ENCODE results near the gene SERP2. TPM values are rescaled to one million over a fixed set of nuclear protein-coding genes. Genes with fewer than 3 reads are reported as not detected.

The SERP2 gene
- total RNA-seq, 1 donor: 5.8 TPM

DNA sequence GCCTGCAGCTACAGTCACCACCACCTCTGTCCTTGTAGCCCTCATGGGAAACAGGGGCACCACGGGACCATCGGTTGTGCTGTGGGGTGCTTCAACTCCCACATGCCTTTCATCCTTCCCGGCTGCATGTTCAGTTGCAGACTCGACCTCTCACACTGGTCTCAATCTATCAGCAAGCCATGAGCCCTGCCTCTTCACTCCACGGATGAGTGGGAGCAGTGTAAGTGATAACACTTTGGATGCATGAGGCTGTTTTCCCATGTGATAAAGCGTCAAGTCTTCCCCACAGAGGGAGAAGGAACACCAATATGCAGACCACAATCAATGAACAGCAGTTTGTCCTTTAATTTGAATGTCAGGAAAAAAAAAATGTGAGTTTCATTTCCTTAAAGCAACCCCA lies 12.2 kb downstream of the SERP2 start:
- Histone ChIP-seq H2AFZ (ENCODE audit: low read length) (no peak overlapping the region), H3K27ac (ENCODE audit: low read depth, low read length) (no peak overlapping the region), H3K4me2 (ENCODE audit: insufficient read depth, low read length) (no peak overlapping the region), H3K9me3 (ENCODE audit: low read depth, low read length) (no peaks in the 10 kb centered on the region), H3K36me3 (ENCODE audit: insufficient read depth, low read length) (no peaks in the 10 kb centered on the region), H4K20me1 (ENCODE audit: insufficient read depth, low read length) (no peaks in the 10 kb centered on the region), H3K79me2 (ENCODE audit: insufficient read depth, low read length) (no peaks in the 10 kb centered on the region), H3K27me3 (ENCODE audit: insufficient read depth, low read length) (no peaks in the 10 kb centered on the region), H3K4me1 (ENCODE audit: insufficient read depth, low read length) (peaks cover 1% of the 10 kb centered on the region), H3K4me3 (ENCODE audit: insufficient read depth, low read length) (no peak overlapping the region)
- TF ChIP-seq, protein P1, sequence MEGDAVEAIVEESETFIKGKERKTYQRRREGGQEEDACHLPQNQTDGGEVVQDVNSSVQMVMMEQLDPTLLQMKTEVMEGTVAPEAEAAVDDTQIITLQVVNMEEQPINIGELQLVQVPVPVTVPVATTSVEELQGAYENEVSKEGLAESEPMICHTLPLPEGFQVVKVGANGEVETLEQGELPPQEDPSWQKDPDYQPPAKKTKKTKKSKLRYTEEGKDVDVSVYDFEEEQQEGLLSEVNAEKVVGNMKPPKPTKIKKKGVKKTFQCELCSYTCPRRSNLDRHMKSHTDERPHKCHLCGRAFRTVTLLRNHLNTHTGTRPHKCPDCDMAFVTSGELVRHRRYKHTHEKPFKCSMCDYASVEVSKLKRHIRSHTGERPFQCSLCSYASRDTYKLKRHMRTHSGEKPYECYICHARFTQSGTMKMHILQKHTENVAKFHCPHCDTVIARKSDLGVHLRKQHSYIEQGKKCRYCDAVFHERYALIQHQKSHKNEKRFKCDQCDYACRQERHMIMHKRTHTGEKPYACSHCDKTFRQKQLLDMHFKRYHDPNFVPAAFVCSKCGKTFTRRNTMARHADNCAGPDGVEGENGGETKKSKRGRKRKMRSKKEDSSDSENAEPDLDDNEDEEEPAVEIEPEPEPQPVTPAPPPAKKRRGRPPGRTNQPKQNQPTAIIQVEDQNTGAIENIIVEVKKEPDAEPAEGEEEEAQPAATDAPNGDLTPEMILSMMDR (IDR thresholded peaks at IDR 0.05; ENCODE audit: extremely low read depth, low read depth, low read length): no peak
- no peak for DNase-seq (ENCODE audit: insufficient read length, low spot score, missing footprints)

DNA sequence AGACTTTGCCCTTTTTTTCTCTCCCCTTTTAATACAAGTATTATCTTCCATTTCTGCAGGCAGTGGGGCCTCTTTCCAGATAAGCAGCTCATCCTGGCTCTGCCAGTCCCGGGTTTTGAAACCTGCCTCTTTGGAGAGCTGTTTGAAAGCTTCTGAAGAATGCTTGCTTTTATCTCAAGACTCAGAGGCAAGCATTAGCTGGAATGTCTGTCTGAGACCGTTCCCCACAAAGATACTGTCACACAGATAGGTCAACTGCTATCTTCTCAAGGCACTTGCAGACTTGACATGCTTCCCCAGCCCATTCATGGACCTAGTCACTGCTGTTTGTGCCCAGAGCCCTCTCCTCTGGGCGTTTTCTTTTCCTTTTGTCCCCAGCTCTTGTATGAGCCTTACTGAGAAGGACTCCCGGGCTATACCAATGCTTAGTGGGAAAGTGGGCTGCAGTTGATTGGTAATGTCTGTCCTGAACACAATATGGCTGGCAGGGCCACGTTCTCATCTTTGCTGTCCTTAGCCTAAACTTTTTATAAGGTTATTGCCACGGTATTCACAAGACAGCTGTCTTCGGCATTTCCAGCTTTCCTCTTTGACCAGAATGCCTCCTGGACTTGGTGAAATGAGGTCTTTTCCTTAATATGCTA lies 13.4 kb downstream of the SERP2 start:
- Histone ChIP-seq H4K20me1 (ENCODE audit: insufficient read depth, low read length) (no peaks in the 10 kb centered on the region), H2AFZ (ENCODE audit: low read length) (no peak overlapping the region), H3K4me2 (ENCODE audit: insufficient read depth, low read length) (no peak overlapping the region), H3K9me3 (ENCODE audit: low read depth, low read length) (no peaks in the 10 kb centered on the region), H3K4me1 (ENCODE audit: insufficient read depth, low read length) (no peaks in the 10 kb centered on the region), H3K79me2 (ENCODE audit: insufficient read depth, low read length) (no peaks in the 10 kb centered on the region), H3K27me3 (ENCODE audit: insufficient read depth, low read length) (no peaks in the 10 kb centered on the region), H3K36me3 (ENCODE audit: insufficient read depth, low read length) (no peaks in the 10 kb centered on the region), H3K27ac (ENCODE audit: low read depth, low read length) (no peak overlapping the region), H3K4me3 (ENCODE audit: insufficient read depth, low read length) (no peak overlapping the region)
- TF ChIP-seq, protein P1 (IDR thresholded peaks at IDR 0.05; ENCODE audit: extremely low read depth, low read depth, low read length): no peak
- no peak for DNase-seq (ENCODE audit: insufficient read length, low spot score, missing footprints)

DNA sequence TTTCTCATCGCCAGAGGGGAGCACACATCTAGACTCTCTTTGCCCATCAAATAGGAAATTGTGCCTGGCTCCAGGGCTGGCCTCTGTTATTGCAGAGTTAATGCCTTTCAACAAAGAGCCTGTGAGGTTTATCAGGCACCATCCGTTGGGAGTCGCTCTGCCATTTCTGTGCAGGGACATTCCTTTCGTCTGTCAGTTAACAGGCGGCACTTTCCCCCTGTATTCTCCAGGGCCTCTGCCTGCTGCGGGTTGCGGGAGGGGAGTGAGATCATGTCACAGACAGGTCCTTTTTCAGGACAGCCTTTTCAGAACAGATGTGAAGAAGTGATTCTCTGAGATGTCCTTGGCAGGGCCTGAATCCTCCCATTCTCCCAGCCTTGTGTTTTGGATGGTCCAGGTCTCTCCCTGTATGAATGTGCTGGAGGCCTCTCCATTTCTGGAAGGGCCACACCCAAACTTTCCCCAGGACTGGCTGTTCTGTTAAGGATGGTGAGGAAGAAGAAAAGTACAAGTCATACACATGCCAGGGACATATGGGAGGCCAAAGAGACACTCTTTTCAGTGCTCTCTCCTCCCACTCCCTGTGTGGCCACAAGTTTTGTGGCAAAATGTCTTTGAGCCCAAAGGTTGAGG lies 14.9 kb downstream of the SERP2 start:
- H3K9me3 ChIP-seq (ENCODE audit: low read depth, low read length): no peaks in the 10 kb centered on the region
- DNase-seq (ENCODE audit: insufficient read length, low spot score, missing footprints): no peak
- H3K36me3 ChIP-seq (ENCODE audit: insufficient read depth, low read length): no peaks in the 10 kb centered on the region
- no peaks in the 10 kb centered on the region for H3K4me1 ChIP-seq (ENCODE audit: insufficient read depth, low read length)
- H3K79me2 ChIP-seq (ENCODE audit: insufficient read depth, low read length): no peaks in the 10 kb centered on the region
- no peak overlapping the region for H3K4me2 ChIP-seq (ENCODE audit: insufficient read depth, low read length)
- TF ChIP-seq, protein P1 (IDR thresholded peaks at IDR 0.05; ENCODE audit: extremely low read depth, low read depth, low read length): no peak
- no peaks in the 10 kb centered on the region for H4K20me1 ChIP-seq (ENCODE audit: insufficient read depth, low read length)
- H3K27ac ChIP-seq (ENCODE audit: low read depth, low read length): no peak overlapping the region
- H3K4me3 ChIP-seq (ENCODE audit: insufficient read depth, low read length): no peak overlapping the region
- no peak overlapping the region for H2AFZ ChIP-seq (ENCODE audit: low read length)
- H3K27me3 ChIP-seq (ENCODE audit: insufficient read depth, low read length): no peaks in the 10 kb centered on the region

DNA sequence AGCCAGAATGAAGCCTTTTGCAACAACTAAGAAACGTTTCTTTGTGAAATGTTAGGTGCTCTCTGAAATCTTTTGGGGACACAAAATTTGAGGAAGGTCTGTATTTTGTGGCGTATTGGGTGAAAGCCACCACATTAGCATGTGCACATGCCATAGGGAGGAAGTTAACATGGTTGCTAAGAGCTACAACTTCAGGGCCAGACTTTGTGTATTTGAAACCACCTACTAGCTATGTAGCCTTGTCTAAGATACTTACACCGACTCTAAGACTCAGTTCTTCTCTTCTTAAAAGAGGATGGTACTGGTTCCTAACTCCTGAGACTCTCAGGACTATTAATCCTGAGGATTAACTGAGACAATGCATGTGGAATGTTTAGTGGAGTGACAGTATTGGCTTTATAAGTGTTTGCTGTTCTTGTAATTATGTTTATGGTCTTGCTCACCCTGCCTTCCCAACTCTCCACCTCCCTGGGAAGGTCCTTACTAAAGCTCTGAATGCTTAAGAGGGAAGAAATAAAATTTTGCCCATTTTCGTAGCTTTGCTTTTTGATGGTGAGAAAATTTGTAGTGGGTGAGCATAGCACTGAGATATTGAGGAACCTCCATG lies 15.5 kb downstream of the SERP2 start:
- Histone ChIP-seq H3K79me2 (ENCODE audit: insufficient read depth, low read length) (no peaks in the 10 kb centered on the region), H3K4me2 (ENCODE audit: insufficient read depth, low read length) (no peak overlapping the region), H3K9me3 (ENCODE audit: low read depth, low read length) (no peaks in the 10 kb centered on the region), H3K4me1 (ENCODE audit: insufficient read depth, low read length) (no peaks in the 10 kb centered on the region), H3K27me3 (ENCODE audit: insufficient read depth, low read length) (no peaks in the 10 kb centered on the region), H2AFZ (ENCODE audit: low read length) (no peak overlapping the region), H4K20me1 (ENCODE audit: insufficient read depth, low read length) (no peaks in the 10 kb centered on the region), H3K36me3 (ENCODE audit: insufficient read depth, low read length) (no peaks in the 10 kb centered on the region), H3K27ac (ENCODE audit: low read depth, low read length) (no peak overlapping the region), H3K4me3 (ENCODE audit: insufficient read depth, low read length) (no peak overlapping the region)
- DNase-seq (ENCODE audit: insufficient read length, low spot score, missing footprints): no peak
- TF ChIP-seq, protein P1 (IDR thresholded peaks at IDR 0.05; ENCODE audit: extremely low read depth, low read depth, low read length): no peak
